ENCODE data around the gene ZNRF3.

ZNRF3 gene

DNA sequence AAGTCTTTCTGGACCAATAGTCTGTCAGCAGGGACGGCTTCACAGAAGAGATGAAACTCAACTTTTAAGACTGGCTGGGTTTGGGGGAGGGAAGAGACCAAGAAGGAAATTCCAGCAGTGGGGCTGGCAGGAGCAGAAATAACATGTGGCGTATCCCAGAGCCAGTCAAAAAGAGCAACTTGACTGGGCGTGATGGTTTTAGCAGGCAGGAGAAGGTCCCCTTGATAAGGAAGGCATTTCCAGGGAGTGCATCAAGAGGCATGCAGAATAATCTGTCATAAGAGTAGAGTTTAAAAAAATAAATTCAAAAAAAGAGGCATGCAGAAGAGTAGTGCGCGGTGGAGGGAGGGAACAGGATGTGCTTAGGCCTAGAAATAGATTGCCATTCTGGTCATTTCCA, 125.8 kb downstream of the ZNRF3 start:
- TF ChIP-seq, protein P1, sequence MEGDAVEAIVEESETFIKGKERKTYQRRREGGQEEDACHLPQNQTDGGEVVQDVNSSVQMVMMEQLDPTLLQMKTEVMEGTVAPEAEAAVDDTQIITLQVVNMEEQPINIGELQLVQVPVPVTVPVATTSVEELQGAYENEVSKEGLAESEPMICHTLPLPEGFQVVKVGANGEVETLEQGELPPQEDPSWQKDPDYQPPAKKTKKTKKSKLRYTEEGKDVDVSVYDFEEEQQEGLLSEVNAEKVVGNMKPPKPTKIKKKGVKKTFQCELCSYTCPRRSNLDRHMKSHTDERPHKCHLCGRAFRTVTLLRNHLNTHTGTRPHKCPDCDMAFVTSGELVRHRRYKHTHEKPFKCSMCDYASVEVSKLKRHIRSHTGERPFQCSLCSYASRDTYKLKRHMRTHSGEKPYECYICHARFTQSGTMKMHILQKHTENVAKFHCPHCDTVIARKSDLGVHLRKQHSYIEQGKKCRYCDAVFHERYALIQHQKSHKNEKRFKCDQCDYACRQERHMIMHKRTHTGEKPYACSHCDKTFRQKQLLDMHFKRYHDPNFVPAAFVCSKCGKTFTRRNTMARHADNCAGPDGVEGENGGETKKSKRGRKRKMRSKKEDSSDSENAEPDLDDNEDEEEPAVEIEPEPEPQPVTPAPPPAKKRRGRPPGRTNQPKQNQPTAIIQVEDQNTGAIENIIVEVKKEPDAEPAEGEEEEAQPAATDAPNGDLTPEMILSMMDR (IDR thresholded peaks at IDR 0.05), result no peak
- no peak for TF ChIP-seq ZFX (IDR thresholded peaks at IDR 0.05; ENCODE audit: borderline replicate concordance)
- H3K27ac ChIP-seq, result no peak overlapping the region

- H3K27ac ChIP-seq, result no peak overlapping the region
- TF ChIP-seq, protein P1 (IDR thresholded peaks at IDR 0.05), result no peak
- no peak for TF ChIP-seq ZFX (IDR thresholded peaks at IDR 0.05; ENCODE audit: borderline replicate concordance)
Measured at GRCh38 chr22:29011240-29012100, 128.1 kb downstream of the ZNRF3 start.

GRCh38 chr22:29012101-29012433, 128.7 kb downstream of the ZNRF3 start:
- TF ChIP-seq ZFX (IDR thresholded peaks at IDR 0.05; ENCODE audit: borderline replicate concordance), result no peak
- TF ChIP-seq, protein P1 (IDR thresholded peaks at IDR 0.05), result no peak

DNA sequence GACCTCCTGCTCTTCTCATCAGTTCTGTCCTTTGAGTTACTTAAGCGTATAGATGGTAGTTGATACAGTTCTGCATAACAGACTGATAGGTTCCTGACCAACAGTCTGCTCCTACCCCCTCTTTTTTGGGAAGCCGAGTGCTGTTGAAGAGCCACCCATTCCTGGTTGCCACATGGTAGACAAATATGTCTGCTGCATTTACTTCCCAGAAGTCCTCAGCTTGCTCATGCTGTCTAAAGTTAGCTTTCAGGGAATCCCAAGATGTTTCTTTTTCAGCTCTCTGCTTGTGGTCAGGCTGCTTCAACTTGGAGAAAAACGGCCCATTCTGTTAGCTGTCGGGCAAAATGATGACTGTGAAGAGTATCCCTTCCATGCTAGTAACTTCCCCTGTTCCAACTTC, 129.6 kb downstream of the ZNRF3 start:
- no peak overlapping the region for H3K27ac ChIP-seq
- TF ChIP-seq ZFX (IDR thresholded peaks at IDR 0.05; ENCODE audit: borderline replicate concordance), result no peak
- TF ChIP-seq, protein P1 (IDR thresholded peaks at IDR 0.05), result no peak

More at GRCh38 chr22:29012101-29012433, 128.7 kb downstream of the ZNRF3 start:
- H3K27ac ChIP-seq, result no peak overlapping the region

DNA sequence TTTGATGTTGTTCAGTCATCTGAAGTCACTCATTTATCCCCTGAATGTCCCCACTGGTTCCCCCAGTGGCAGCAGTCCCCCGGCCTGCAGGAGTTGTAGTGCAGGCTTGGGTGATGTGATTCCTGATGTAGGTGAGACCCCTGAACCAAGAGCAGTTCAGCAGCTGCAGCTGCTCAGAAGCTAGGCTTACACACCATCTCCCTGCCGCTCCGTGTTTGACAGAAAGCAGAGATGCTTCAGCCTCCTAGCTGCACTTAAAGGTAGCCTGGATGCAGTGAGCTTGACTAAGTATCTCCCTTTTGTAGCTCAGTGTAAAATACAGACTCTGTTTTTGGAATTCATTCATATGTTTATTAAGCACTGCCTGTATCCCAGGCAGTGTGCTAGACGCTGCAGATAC, 130.9 kb downstream of the ZNRF3 start:
- TF ChIP-seq, protein P1 (IDR thresholded peaks at IDR 0.05), result no peak
- no peak for TF ChIP-seq ZFX (IDR thresholded peaks at IDR 0.05; ENCODE audit: borderline replicate concordance)
- no peak overlapping the region for H3K27ac ChIP-seq

DNA sequence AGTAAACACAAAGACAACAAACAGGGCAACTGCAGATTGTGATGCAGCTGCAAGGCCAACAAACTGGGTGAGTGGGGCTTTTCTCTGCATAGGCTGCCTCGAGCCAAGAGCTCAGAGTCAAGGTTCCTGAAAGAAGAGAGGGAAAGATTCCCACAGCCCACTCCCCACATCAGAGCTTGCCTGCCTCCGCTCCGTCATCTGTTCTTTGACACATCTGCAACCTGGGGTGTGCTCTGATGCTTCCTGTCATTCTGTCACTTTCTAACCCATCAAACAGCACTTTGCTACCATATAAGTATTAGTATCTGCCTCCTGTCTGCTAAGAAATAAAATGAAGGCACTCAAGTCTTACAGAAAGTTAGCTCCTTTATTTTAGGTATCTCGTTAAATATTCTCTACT, 131.4 kb downstream of the ZNRF3 start:
- no peak for TF ChIP-seq ZFX (IDR thresholded peaks at IDR 0.05; ENCODE audit: borderline replicate concordance)
- TF ChIP-seq, protein P1 (IDR thresholded peaks at IDR 0.05), result no peak
- no peak overlapping the region for H3K27ac ChIP-seq
